ENCODE data around the gene GLOD5. TPM values are rescaled to one million over a fixed set of nuclear protein-coding genes. Genes with fewer than 3 reads are reported as not detected.

The GLOD5 gene
- not detected in 2 replicates for total RNA-seq (2014; rRNA removed; shearing (Covaris generic); ENCODE audit: low replicate concordance)

- in situ Hi-C loops (cut with HindIII; ENCODE audit: low pct_unique_long_range_greater_than_20kb, low sequenced_read_pairs) = no loop called here
- DNase-seq (ENCODE audit: low read depth) = peak; percentile 15
Measured at GRCh38 chrX:48761674-48762471, at the start of gene GLOD5. GLOD5 (plus strand) TSS chrX:48761747; CDS start chrX:48761791, 44 bp downstream.

GRCh38 chrX:48711929-48712505 lies 49.5 kb upstream of the GLOD5 start:
- no peak for DNase-seq (ENCODE audit: low read depth)
- in situ Hi-C loops (cut with HindIII; ENCODE audit: low pct_unique_long_range_greater_than_20kb, low sequenced_read_pairs) = no loop called here

GRCh38 chrX:48713847-48714246 lies 47.7 kb upstream of the GLOD5 start:
- in situ Hi-C loops (cut with HindIII; ENCODE audit: low pct_unique_long_range_greater_than_20kb, low sequenced_read_pairs) = no loop called here
- DNase-seq (ENCODE audit: low read depth) = no peak

GRCh38 chrX:48714573-48714972 lies 47.0 kb upstream of the GLOD5 start:
- in situ Hi-C loops (cut with HindIII; ENCODE audit: low pct_unique_long_range_greater_than_20kb, low sequenced_read_pairs) = no loop called here

GRCh38 chrX:48715072-48715471 lies 46.5 kb upstream of the GLOD5 start:
- no peak for DNase-seq (ENCODE audit: low read depth)
- in situ Hi-C loops (cut with HindIII; ENCODE audit: low pct_unique_long_range_greater_than_20kb, low sequenced_read_pairs) = no loop called here

More at GRCh38 chrX:48714573-48714972, 47.0 kb upstream of the GLOD5 start:
- no peak for DNase-seq (ENCODE audit: low read depth)

GRCh38 chrX:48715876-48716502 lies 45.6 kb upstream of the GLOD5 start:
- in situ Hi-C loops (cut with HindIII; ENCODE audit: low pct_unique_long_range_greater_than_20kb, low sequenced_read_pairs) = no loop called here

GRCh38 chrX:48719958-48720357 lies 41.6 kb upstream of the GLOD5 start:
- in situ Hi-C loops (cut with HindIII; ENCODE audit: low pct_unique_long_range_greater_than_20kb, low sequenced_read_pairs) = no loop called here
- DNase-seq (ENCODE audit: low read depth) = no peak

More at GRCh38 chrX:48715876-48716502, 45.6 kb upstream of the GLOD5 start:
- DNase-seq (ENCODE audit: low read depth) = no peak

- in situ Hi-C loops (cut with HindIII; ENCODE audit: low pct_unique_long_range_greater_than_20kb, low sequenced_read_pairs) = no loop called here
- no peak for DNase-seq (ENCODE audit: low read depth)
Measured at GRCh38 chrX:48720577-48721250, 40.8 kb upstream of the GLOD5 start.

- in situ Hi-C loops (cut with HindIII; ENCODE audit: low pct_unique_long_range_greater_than_20kb, low sequenced_read_pairs) = no loop called here
- DNase-seq (ENCODE audit: low read depth) = no peak
Measured at GRCh38 chrX:48721916-48722315, 39.6 kb upstream of the GLOD5 start.

GRCh38 chrX:48726596-48726995 lies 35.0 kb upstream of the GLOD5 start:
- in situ Hi-C loops (cut with HindIII; ENCODE audit: low pct_unique_long_range_greater_than_20kb, low sequenced_read_pairs) = no loop called here

GRCh38 chrX:48728653-48729052 lies 32.9 kb upstream of the GLOD5 start:
- DNase-seq (ENCODE audit: low read depth) = no peak
- in situ Hi-C loops (cut with HindIII; ENCODE audit: low pct_unique_long_range_greater_than_20kb, low sequenced_read_pairs) = no loop called here

More at GRCh38 chrX:48726596-48726995, 35.0 kb upstream of the GLOD5 start:
- DNase-seq (ENCODE audit: low read depth) = no peak

- no peak for DNase-seq (ENCODE audit: low read depth)
- in situ Hi-C loops (cut with HindIII; ENCODE audit: low pct_unique_long_range_greater_than_20kb, low sequenced_read_pairs) = no loop called here
Measured at GRCh38 chrX:48736303-48736702, 25.2 kb upstream of the GLOD5 start.

GRCh38 chrX:48736878-48737212 lies 24.7 kb upstream of the GLOD5 start:
- in situ Hi-C loops (cut with HindIII; ENCODE audit: low pct_unique_long_range_greater_than_20kb, low sequenced_read_pairs) = no loop called here
- no peak for DNase-seq (ENCODE audit: low read depth)

- in situ Hi-C loops (cut with HindIII; ENCODE audit: low pct_unique_long_range_greater_than_20kb, low sequenced_read_pairs) = no loop called here
- peak; percentile 90 for DNase-seq (ENCODE audit: low read depth)
Measured at GRCh38 chrX:48737213-48737938, 24.2 kb upstream of the GLOD5 start.

- DNase-seq (ENCODE audit: low read depth) = no peak
- in situ Hi-C loops (cut with HindIII; ENCODE audit: low pct_unique_long_range_greater_than_20kb, low sequenced_read_pairs) = no loop called here
Measured at GRCh38 chrX:48737940-48738339, 23.6 kb upstream of the GLOD5 start.

GRCh38 chrX:48741834-48742233 lies 19.7 kb upstream of the GLOD5 start:
- in situ Hi-C loops (cut with HindIII; ENCODE audit: low pct_unique_long_range_greater_than_20kb, low sequenced_read_pairs) = no loop called here
- no peak for DNase-seq (ENCODE audit: low read depth)

- in situ Hi-C loops (cut with HindIII; ENCODE audit: low pct_unique_long_range_greater_than_20kb, low sequenced_read_pairs) = no loop called here
- DNase-seq (ENCODE audit: low read depth) = no peak
Measured at GRCh38 chrX:48745222-48745621, 16.3 kb upstream of the GLOD5 start.

- in situ Hi-C loops (cut with HindIII; ENCODE audit: low pct_unique_long_range_greater_than_20kb, low sequenced_read_pairs) = no loop called here
- DNase-seq (ENCODE audit: low read depth) = no peak
Measured at GRCh38 chrX:48747415-48748016, 14.0 kb upstream of the GLOD5 start.
